A549 treated with CpdA at 1 μM for 4 hours (cell line): Measurements from ENCODE around the gene BTN2A1. TPM values are rescaled to one million over a fixed set of nuclear protein-coding genes. Genes with fewer than 3 reads are reported as not detected.

Source experiments
- total RNA-seq: library from RNA; stranded (reverse); fragments of 200-300 nt; extraction: Qiagen RNA extraction; gene quantifications from 5 replicates; pipeline ENCODE4 v1.2.3, GENCODE V29; 2022; ENCODE audit warnings: low read depth

The BTN2A1 gene
- total RNA-seq: 17.4 to 21.2 TPM (median 19.8 TPM) in 5 replicates

GRCh38 chr6:26457806-26458688, at the start of gene BTN2A1:
TSS of gene BTN2A1 (plus strand) at chr6:26457955. CDS start at chr6:26458637, 682 bp downstream.

GRCh38 chr6:26500102-26500501, 42.3 kb downstream of the BTN2A1 start, which contains the start of gene BTN1A1:
TSS of gene BTN1A1 (plus strand) at chr6:26500303. CDS start at chr6:26501287, 984 bp downstream.

Other genes with a start within 250 kb of the BTN2A1 start
- 3.6 to 5.1 TPM (median 3.9 TPM) in 5 replicates for gene BTN3A2, start 92.8 kb upstream of the BTN2A1 start, total RNA-seq
- gene BTN2A2, start 74.8 kb upstream of the BTN2A1 start, total RNA-seq: 5.7 to 8.8 TPM (median 7.5 TPM) in 5 replicates
- 2.3 to 4.2 TPM (median 3.6 TPM) in 5 replicates for gene BTN3A1, start 55.7 kb upstream of the BTN2A1 start, total RNA-seq
- 0.77 to 1.3 TPM (median 1.1 TPM) in 5 replicates for gene BTN3A3, start 17.5 kb upstream of the BTN2A1 start, total RNA-seq
- gene BTN1A1, start 42.3 kb downstream of the BTN2A1 start, total RNA-seq: 0.06 TPM in 1 of 5 replicates, not detected in the others
- gene HMGN4, start 80.4 kb downstream of the BTN2A1 start, total RNA-seq: 58.9 to 90.4 TPM (median 72.6 TPM) in 5 replicates
- gene ABT1, start 139.0 kb downstream of the BTN2A1 start, total RNA-seq: 11.6 to 15.3 TPM (median 14.5 TPM) in 5 replicates
- gene ZNF322, start 201.8 kb downstream of the BTN2A1 start, total RNA-seq: 5.0 to 6.6 TPM (median 5.6 TPM) in 5 replicates